Trophoblast cell (in vitro differentiated cells and primary cell): Measurements from ENCODE around the gene FOXR2. TPM values are rescaled to one million over a fixed set of nuclear protein-coding genes. Genes with fewer than 3 reads are reported as not detected.

Experiments used
- DNase-seq, 2 donors: peaks; one replicate each; pipeline ENCODE4 v3.0.0-alpha.2; 2016
- H2AFZ ChIP-seq: 2 replicates; pipeline ENCODE4 v1.6.1; 2013; ENCODE audit warnings: low read length, moderate library complexity, mild to moderate bottlenecking; ENCODE audit not compliant: insufficient read depth, poor library complexity
- H2AK5ac ChIP-seq: 2 replicates; pipeline ENCODE4 v1.6.1; 2013; ENCODE audit warnings: mild to moderate bottlenecking, low read length
- H2BK120ac ChIP-seq: 2 replicates; pipeline ENCODE4 v1.6.1; 2013; ENCODE audit warnings: low read length, mild to moderate bottlenecking, moderate library complexity; ENCODE audit not compliant: insufficient read depth, poor library complexity
- H2BK12ac ChIP-seq: 2 replicates; pipeline ENCODE4 v1.6.1; 2013; ENCODE audit warnings: mild to moderate bottlenecking, low read length, moderate library complexity
- H2BK5ac ChIP-seq: 2 replicates; pipeline ENCODE4 v1.6.1; 2013; ENCODE audit warnings: low read length, low read depth, moderate library complexity, mild to moderate bottlenecking; ENCODE audit not compliant: poor library complexity
- H3K14ac ChIP-seq: 2 replicates; pipeline ENCODE4 v1.6.1; 2013; ENCODE audit warnings: mild to moderate bottlenecking, low read length
- H3K18ac ChIP-seq: 2 replicates; pipeline ENCODE4 v1.6.1; 2013; ENCODE audit warnings: mild to moderate bottlenecking, low read length
- H3K23ac ChIP-seq: 2 replicates; pipeline ENCODE4 v1.6.1; 2013; ENCODE audit warnings: low read length
- H3K27ac ChIP-seq: 2 replicates; pipeline ENCODE4 v1.5.1; 2013; ENCODE audit warnings: low read depth, mild to moderate bottlenecking, inconsistent platforms, low read length, moderate library complexity
- H3K27me3 ChIP-seq: 2 replicates; pipeline ENCODE4 v1.6.1; 2013; ENCODE audit warnings: inconsistent platforms, mild to moderate bottlenecking, low read length, moderate library complexity; ENCODE audit not compliant: insufficient read depth
- H3K36me3 ChIP-seq, 2 experiments: 1 replicate in 1 of 2; 2 replicates in 1 of 2; pipeline ENCODE4 v1.6.1; 2013; ENCODE audit warnings: low read length in 2 of 2, mild to moderate bottlenecking in 2 of 2, moderate library complexity in 1 of 2; ENCODE audit not compliant: insufficient read depth in 2 of 2, control insufficient read depth in 1 of 2
- H3K4ac ChIP-seq: 2 replicates; pipeline ENCODE4 v1.6.1; 2013; ENCODE audit warnings: low read depth, mild to moderate bottlenecking, low read length, moderate library complexity
- H3K4me1 ChIP-seq, 2 experiments: 1 replicate in 1 of 2; 2 replicates in 1 of 2; pipeline ENCODE4 v1.6.1; 2013; ENCODE audit warnings: low read length in 2 of 2, mild to moderate bottlenecking in 2 of 2, moderate library complexity in 1 of 2; ENCODE audit not compliant: insufficient read depth in 2 of 2, control insufficient read depth in 1 of 2
- H3K4me2 ChIP-seq: 2 replicates; pipeline ENCODE4 v1.6.1; 2013; ENCODE audit warnings: inconsistent platforms, mild to moderate bottlenecking, low read length, moderate library complexity
- H3K4me3 ChIP-seq: 2 replicates; pipeline ENCODE4 v1.5.1; 2013; ENCODE audit warnings: mild to moderate bottlenecking, low read depth, low read length, inconsistent platforms
- H3K79me1 ChIP-seq: one replicate; pipeline ENCODE4 v1.6.1; 2013; ENCODE audit warnings: low read length
- H3K79me2 ChIP-seq: 2 replicates; pipeline ENCODE4 v1.6.1; 2013; ENCODE audit warnings: low read length, mild to moderate bottlenecking; ENCODE audit not compliant: control insufficient read depth, insufficient read depth, poor library complexity
- H3K9ac ChIP-seq: 2 replicates; pipeline ENCODE4 v1.6.1; 2013; ENCODE audit warnings: mild to moderate bottlenecking, low read length
- H3K9me3 ChIP-seq: 2 replicates; pipeline ENCODE4 v1.6.1; 2013; ENCODE audit warnings: low read depth, mild to moderate bottlenecking, control low read depth, inconsistent platforms, low read length; ENCODE audit not compliant: insufficient read depth
- H4K12ac ChIP-seq: 2 replicates; pipeline ENCODE4 v1.6.1; 2013; ENCODE audit warnings: low read depth, mild to moderate bottlenecking, low read length, moderate library complexity
- H4K8ac ChIP-seq: 2 replicates; pipeline ENCODE4 v1.6.1; 2013; ENCODE audit warnings: low read depth, mild to moderate bottlenecking, low read length, moderate library complexity
- H4K91ac ChIP-seq: one replicate; pipeline ENCODE4 v1.6.1; 2013; ENCODE audit warnings: low read depth, mild to moderate bottlenecking, low read length, moderate library complexity
- WGBS: extraction: QIAGEN DNeasy Blood & Tissue Kit; methylation state at CpG from one replicate; pipeline ENCODE4 v1.1.7; 2013; ENCODE audit warnings: missing lambda C conversion rate; ENCODE audit not compliant: insufficient read length, insufficient coverage; ENCODE audit errors: extremely low coverage; 5-methylcytosine and 5-hydroxymethylcytosine counted together
- polyA plus RNA-seq: library from polyadenylated mRNA; stranded (reverse); fragments of 200-250 nt; gene quantifications from 2 replicates; pipeline ENCODE4 v1.2.3, GENCODE V29; 2013

The FOXR2 gene
- not detected in 2 replicates for polyA plus RNA-seq

- no peak within 1 kb of the TSS for H3K18ac ChIP-seq
- no CpG with 5 or more reads among the region's 1 CpG for WGBS
- no peak within 1 kb of the TSS for H2AFZ ChIP-seq
- no peak within 1 kb of the TSS for H3K4ac ChIP-seq
- no peak within 1 kb of the TSS for H4K12ac ChIP-seq
- no peak within 1 kb of the TSS for H2AK5ac ChIP-seq
- no peak within 1 kb of the TSS for H3K23ac ChIP-seq
- H3K27me3 ChIP-seq: no peaks in the 10 kb centered on the region
- H3K4me1 ChIP-seq: no peaks in the 10 kb centered on the region
- no peaks in the 10 kb centered on the region for H3K36me3 ChIP-seq
- H3K4me3 ChIP-seq: no peak within 1 kb of the TSS
- DNase-seq: no peak
- H3K14ac ChIP-seq: no peak within 1 kb of the TSS
- no peak within 1 kb of the TSS for H4K8ac ChIP-seq
- H3K27ac ChIP-seq: no peak within 1 kb of the TSS
- H2BK5ac ChIP-seq: no peak within 1 kb of the TSS
- H3K79me2 ChIP-seq: no peaks in the 10 kb centered on the region
- H2BK12ac ChIP-seq: no peak within 1 kb of the TSS
- no peak within 1 kb of the TSS for H3K9ac ChIP-seq
- no peak within 1 kb of the TSS for H4K91ac ChIP-seq
- no peaks in the 10 kb centered on the region for H3K79me1 ChIP-seq
- H3K9me3 ChIP-seq: peaks cover 3% of the 10 kb centered on the region
- no peak within 1 kb of the TSS for H2BK120ac ChIP-seq
- H3K4me2 ChIP-seq: no peak within 1 kb of the TSS
Measured at GRCh38 chrX:55623100-55623499, at the start of gene FOXR2. Gene FOXR2, plus strand, starts transcription at chrX:55623400. Its CDS starts 312 bp downstream, at chrX:55623712.

- Histone ChIP-seq H3K9ac (no peak overlapping the region), H3K27ac (no peak overlapping the region), H3K4me3 (no peak overlapping the region), H4K12ac (no peak overlapping the region), H4K91ac (no peak overlapping the region), H3K4me2 (no peak overlapping the region), H3K79me2 (no peaks in the 10 kb centered on the region), H3K9me3 (no peaks in the 10 kb centered on the region), H2BK12ac (no peak overlapping the region), H3K79me1 (no peaks in the 10 kb centered on the region), H2AFZ (no peak overlapping the region), H3K4me1 (no peaks in the 10 kb centered on the region), H4K8ac (no peak overlapping the region), H3K23ac (no peak overlapping the region), H2AK5ac (no peak overlapping the region), H3K18ac (no peak overlapping the region), H3K27me3 (no peaks in the 10 kb centered on the region), H3K36me3 (no peaks in the 10 kb centered on the region), H2BK120ac (no peak overlapping the region), H3K4ac (no peak overlapping the region), H2BK5ac (no peak overlapping the region), H3K14ac (no peak overlapping the region)
- no peak for DNase-seq
Measured at GRCh38 chrX:55579115-55579514, 44.1 kb upstream of the FOXR2 start.

- Histone ChIP-seq H2AFZ (no peak overlapping the region), H3K27ac (no peak overlapping the region), H3K27me3 (no peaks in the 10 kb centered on the region), H3K18ac (no peak overlapping the region), H3K79me1 (no peaks in the 10 kb centered on the region), H4K8ac (no peak overlapping the region), H3K4me1 (no peaks in the 10 kb centered on the region), H2BK12ac (no peak overlapping the region), H3K4me3 (no peak overlapping the region), H3K9ac (no peak overlapping the region), H2AK5ac (no peak overlapping the region), H3K23ac (no peak overlapping the region), H2BK5ac (no peak overlapping the region), H2BK120ac (no peak overlapping the region), H3K14ac (no peak overlapping the region), H3K4me2 (no peak overlapping the region), H3K79me2 (no peaks in the 10 kb centered on the region), H3K9me3 (no peaks in the 10 kb centered on the region), H3K36me3 (no peaks in the 10 kb centered on the region), H4K91ac (no peak overlapping the region), H4K12ac (no peak overlapping the region), H3K4ac (no peak overlapping the region)
- no CpG with 5 or more reads among the region's 1 CpG for WGBS
- DNase-seq: no peak
Measured at GRCh38 chrX:55582447-55582846, 40.8 kb upstream of the FOXR2 start.

- Histone ChIP-seq H4K8ac (no peak overlapping the region), H3K4me1 (no peaks in the 10 kb centered on the region), H3K27me3 (no peaks in the 10 kb centered on the region), H3K27ac (no peak overlapping the region), H3K4me2 (no peak overlapping the region), H2BK12ac (no peak overlapping the region), H2AFZ (no peak overlapping the region), H2BK5ac (no peak overlapping the region), H3K4ac (no peak overlapping the region), H4K12ac (no peak overlapping the region), H3K14ac (no peak overlapping the region), H3K9me3 (no peaks in the 10 kb centered on the region), H3K9ac (no peak overlapping the region), H3K79me1 (no peaks in the 10 kb centered on the region), H3K79me2 (no peaks in the 10 kb centered on the region), H3K36me3 (no peaks in the 10 kb centered on the region), H2BK120ac (no peak overlapping the region), H2AK5ac (no peak overlapping the region), H3K4me3 (no peak overlapping the region), H3K23ac (no peak overlapping the region), H3K18ac (no peak overlapping the region), H4K91ac (no peak overlapping the region)
- no peak for DNase-seq
- WGBS: no CpG with 5 or more reads among the region's 5 CpGs
Measured at GRCh38 chrX:55593296-55593695, 29.9 kb upstream of the FOXR2 start.
